HT-29 (cell line): ENCODE results near the gene DIPK2B. TPM values are rescaled to one million over a fixed set of nuclear protein-coding genes. Genes with fewer than 3 reads are reported as not detected.

Source experiments
- DNase-seq: peaks from one replicate; pipeline ENCODE4 v3.0.0-alpha.2; 2015; ENCODE audit warnings: low spot score
- total RNA-seq: library from RNA; depleted of rRNA; stranded (reverse); fragments of >200 nt; shearing (Covaris generic); gene quantifications from 2 replicates; pipeline ENCODE4 v1.2.3, GENCODE V29; 2014; rRNA removed

The DIPK2B gene, protein sequence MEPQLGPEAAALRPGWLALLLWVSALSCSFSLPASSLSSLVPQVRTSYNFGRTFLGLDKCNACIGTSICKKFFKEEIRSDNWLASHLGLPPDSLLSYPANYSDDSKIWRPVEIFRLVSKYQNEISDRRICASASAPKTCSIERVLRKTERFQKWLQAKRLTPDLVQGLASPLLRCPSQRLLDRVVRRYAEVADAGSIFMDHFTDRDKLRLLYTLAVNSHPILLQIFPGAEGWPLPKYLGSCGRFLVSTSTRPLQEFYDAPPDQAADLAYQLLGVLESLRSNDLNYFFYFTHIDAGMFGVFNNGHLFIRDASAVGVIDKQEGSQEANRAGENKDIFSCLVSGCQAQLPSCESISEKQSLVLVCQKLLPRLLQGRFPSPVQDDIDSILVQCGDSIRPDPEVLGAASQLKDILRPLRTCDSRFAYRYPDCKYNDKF
- total RNA-seq, result not detected in 2 replicates

DNA sequence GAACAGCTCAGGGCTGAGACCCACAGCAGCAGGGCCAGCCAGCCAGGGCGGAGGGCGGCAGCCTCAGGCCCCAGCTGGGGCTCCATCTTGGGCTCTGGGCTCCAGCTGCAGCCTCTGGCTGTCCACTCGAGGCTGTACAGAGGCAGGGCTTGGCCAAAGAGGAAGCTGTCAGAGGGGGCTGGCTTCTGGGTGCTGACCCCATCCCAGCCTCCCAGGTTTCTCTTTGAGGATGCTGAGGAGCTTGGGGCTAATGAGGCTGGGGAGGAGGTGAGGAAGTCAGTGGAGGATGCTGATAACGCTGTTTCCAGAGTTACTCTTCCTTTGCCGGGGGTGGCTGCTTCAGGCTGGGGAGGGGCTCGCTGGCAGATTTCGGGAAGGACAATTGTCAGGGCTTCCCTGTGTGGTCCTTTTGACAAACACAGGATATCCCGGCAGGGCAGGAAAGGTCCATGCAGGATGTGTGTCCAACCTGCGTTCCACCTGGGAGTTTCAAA is at the start of gene DIPK2B:
Gene DIPK2B (minus strand): TSS at position 136 of the 494 bp plus-strand sequence. CDS start 50 bp downstream, at position 86.
- DNase-seq, result no peak

DNA sequence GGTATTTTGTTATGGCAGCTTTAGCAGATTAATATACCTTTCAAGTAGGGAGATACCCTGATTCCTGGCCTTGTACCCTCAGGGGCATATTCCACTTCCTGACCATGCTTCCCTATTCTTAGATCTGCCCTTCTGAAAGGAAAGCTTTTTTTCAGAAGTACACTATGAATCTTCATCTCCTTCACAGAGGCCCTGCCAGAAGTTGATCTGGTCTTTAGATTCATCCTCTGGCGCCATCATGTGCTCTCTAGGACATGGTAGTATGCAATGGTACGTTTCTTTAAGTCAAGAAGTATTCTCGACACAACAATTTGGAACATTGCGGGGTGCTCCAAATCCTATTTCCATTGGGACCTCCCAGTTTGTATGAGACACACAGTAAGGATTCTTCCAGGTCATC is 39.6 kb upstream of the DIPK2B start:
- DNase-seq, result no peak

DNA sequence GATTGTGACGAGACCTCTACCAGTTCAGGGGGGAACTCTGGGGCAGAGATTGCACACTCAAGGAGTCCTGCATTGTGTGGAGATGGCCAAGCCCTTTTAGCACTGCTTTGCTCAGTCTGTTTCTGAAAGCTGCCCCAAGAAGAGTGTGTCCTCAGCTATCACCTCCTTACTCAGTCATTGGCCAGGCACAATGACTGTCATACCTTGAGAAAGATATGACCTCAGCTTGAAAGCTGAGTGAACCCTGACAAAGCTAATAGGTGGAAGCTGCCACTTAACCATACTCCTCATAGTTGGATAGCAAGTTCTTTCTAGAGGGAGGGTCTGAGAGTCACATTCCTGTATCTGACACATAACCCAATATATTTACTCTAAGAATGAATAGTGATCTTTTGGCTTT is 37.8 kb upstream of the DIPK2B start:
- DNase-seq, result no peak

DNA sequence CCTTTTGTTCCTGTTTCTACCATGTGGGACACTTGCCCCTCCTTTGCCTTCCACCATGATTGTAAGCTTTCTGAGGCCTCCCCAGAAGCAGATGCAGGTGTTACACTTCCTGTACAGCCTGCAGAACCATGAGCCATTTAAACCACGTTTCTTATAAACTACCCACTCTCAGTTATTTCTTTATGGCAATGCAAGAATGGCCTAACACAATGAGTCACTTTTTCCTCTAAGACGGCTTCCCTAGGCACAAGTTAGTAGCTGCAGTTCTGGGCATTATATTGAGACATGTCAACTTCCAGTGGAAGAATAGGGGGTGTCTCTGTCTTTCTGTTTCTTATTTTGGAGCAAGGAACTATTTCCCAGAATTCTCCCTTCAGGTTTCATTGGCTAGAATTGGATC is 32.9 kb upstream of the DIPK2B start:
- DNase-seq, result no peak

DNA sequence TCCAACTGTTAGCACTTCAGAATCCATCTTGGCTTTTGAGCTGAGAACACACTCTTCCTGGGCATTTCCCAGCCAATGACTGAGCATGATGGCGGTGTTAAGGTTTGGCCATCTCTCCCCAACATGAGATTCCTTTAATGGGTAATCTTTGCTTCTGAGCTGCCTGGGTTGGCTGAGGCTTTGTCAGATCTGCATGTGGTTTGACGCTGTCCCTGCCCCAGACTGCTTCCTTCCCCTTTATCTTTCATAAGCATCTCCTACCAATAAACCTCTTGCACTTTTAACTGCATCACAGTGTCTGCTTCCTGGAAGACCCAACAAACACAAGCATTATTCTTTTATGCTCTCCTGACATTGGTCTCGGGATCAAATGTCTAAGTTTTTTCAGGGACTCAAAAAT is 31.5 kb upstream of the DIPK2B start:
- DNase-seq, result no peak

DNA sequence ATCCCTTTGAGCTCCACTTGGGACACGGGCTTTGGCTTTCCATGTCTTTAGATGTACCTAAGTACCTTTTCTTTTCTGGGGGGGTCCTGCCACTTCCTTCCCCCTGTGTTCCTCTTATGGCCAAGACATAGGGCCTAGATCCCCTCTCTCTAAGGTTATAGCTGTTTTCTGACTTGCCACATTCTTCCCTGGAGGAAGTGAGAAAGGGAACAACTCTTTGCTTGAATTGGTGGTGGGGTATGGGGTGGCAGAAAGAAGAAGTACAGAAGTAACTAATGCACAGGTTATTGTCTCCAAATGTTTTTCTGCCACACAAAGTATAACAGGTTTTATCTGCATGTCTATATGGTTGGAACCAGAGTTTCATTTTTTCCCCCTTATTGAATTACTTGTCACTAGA is 29.7 kb upstream of the DIPK2B start:
- DNase-seq, result no peak

DNA sequence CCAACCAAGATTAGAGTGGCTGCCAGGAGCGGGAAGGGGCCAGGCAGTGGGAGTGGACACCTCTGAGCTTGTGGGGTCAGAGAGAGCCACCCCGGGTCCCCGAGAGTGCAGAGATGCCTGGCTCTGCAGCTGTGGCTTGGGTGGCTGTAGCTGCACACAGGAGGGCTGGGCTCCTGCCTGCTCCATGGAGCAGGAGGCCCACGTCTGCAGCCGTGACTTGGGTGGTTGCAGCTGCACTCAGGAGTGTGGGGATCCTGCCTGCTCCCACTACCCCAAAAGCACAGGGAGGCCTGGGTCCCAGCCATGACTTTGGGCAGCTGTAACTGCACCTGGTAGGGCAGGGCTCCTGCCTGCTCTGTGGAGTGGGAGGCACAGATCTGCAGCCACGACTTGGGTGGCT is 28.7 kb upstream of the DIPK2B start:
- no peak for DNase-seq

DNA sequence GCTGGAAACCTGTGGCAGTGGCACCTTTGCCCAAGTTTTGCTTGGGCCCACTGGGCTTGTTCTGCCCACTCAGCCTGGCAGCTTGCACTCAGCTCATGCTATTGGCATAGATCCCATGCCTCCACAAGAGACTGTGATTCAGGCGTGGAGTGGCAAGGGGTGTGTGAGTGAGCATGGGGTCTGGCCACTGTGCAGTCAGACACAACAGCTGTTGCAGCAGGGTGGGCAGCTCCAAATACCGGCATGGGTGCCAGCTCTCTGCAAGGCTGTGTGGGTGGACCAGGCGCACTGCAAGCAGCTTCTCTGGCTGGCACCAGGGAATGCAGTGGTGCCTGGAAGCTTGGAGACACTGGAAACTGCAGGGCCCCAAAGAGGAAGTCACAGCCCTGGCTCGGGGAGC is 27.4 kb upstream of the DIPK2B start:
- DNase-seq, result no peak

DNA sequence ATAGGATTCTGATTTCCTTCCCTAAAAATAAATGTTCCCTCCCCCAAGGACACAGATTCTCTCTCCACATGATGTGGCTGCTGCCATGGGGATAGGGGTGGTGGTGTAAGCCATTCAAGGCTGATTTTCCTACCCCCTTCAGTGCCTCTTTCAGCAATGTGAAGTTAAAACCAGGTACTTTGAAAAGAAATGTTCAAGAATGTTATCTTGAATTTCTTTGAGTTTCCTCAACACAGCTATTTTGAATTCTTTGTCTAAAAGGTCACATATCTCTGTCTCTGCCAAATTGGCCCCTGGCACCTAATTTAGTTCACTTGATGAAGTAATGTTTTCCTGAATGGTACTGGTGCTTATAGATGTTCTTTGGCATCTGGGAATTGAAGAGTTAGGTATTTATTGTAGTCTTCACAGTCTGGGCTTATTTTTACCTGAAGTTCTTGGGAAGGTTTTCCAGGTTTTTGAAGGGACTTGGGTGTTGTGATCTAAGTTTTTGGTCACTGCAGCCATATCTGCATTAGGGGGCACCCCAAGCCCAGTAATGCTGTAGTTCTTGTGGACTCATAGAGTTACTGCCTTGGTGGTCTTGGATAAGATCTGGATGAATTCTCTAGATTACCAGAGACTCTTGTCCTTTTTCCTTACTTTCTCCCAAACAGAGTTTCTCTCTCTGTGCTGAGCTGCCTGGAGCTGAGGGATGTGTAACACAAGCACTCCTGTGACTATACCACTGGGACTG is 7.6 kb upstream of the DIPK2B start:
- DNase-seq, result no peak

DNA sequence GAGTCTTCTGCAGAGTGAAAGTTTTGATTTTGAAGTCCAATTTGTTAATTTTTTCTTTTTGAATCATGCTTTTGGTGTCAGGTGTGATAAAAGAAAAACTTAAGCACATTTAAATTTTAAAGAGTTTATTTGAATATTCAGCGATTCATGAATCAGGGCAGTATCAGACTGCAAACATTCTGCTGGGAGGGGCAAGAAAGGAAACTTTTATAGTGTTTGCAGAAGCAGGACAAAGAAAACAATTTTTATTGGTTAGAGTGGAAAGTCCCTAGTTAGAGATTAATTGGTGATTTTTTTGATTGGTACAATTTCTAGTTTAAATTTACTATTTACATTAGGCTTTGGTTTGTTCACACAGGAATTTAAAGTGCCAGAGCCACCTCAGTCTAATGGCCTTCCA is 1.5 kb upstream of the DIPK2B start:
- peak; percentile 43 for DNase-seq

DNA sequence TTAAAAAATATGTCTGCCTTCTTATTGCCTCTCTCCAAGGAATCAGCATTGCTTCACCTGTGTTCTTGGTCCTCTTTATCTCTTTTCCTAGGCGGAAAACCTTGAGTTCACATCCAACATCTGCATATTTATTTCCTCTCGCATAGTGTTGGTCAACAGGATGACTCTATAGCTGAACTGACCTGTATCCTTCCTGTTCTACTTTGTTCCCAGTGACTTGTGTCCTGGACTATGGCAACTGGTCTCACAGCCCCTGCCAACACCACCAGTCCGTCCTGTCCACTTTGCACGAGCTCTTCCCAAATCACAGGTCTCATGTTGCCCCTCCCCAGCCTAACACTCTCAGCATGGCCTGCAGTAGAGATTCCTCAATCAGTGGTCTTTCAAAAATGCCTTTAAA is 2.0 kb downstream of the DIPK2B start:
- DNase-seq, result no peak

DNA sequence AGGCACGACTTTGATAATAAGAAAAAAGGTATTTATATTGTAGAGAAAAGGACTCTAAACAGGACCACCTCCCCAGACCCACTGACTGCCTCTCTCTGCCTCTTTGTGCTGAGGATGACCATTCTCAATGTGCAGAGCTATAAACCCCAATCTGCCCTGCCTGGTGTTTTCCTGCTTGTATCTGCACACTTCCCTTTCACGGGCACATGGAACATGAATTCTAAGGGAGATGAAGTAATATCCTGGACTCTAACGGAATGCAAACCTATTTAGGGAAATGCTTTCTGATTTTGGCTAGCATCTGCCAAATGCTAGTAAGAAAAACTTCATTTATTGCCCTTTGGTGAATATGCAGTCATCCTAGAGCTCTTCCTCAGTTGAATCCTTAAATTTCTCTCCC is 2.4 kb downstream of the DIPK2B start:
- DNase-seq, result no peak

DNA sequence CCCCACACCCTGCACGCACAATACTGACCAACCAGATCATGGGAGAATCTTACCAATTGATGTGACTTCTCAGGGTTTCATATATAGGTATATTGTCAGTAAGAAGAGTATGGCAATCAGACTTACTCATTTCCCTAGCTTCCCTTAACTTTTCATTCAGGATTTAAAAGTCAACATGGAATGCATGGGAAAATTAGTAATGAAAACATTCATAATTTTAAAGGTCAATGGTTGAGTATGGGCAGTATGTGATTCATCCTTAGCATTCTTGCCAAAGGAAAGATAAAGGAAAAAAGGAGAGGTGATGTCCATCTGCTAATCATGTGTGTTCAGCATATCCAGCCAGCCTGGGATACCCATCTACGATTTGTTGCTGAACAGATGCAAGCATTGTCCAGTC is 4.0 kb downstream of the DIPK2B start:
- DNase-seq, result no peak

DNA sequence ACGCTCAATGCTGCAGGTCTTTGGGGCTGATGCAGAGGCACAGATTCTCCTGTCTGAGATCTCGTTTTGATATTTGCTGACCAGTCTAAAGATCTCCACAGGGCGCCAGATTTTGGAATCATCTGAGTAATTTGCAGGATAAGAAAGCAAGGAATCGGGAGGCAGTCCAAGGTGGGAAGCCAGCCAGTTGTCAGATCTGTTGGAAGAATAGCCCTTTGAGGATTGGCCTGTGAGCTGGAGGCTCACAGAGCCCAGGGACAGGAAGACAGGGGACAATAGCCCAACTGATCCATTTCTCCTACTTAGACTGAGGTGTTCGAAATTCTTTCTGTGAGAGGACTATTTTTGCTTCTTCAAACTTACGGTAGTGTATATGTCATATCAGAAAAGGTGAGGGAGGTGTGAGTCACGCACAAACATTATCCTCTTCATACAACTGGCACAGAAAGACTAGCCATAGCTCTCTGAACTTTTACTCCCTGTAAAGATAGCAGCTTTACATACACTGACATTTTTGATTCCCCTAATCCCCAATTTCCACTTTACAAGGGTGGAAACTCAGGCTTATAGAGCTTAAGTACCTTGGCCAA is 8.8 kb downstream of the DIPK2B start:
- no peak for DNase-seq

DNA sequence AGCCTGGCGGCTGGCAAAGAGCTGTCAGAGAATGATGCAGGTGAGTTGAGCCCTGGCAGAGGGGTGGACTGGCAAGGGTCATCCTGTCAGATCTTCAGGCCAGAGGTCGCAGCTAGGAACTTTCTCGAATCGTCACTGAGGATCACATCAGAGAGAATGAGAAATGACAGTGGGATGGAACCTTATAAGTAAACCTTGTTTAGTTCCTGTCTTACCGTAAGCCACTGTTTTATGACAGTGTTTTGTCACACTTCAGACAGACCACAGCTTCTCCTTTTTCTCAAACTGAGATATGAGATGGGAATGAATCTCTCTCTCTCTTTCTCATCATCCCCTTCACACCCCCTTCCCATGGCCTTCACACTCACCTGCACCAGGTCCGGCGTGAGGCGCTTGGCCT is 9.3 kb downstream of the DIPK2B start:
- DNase-seq, result no peak

DNA sequence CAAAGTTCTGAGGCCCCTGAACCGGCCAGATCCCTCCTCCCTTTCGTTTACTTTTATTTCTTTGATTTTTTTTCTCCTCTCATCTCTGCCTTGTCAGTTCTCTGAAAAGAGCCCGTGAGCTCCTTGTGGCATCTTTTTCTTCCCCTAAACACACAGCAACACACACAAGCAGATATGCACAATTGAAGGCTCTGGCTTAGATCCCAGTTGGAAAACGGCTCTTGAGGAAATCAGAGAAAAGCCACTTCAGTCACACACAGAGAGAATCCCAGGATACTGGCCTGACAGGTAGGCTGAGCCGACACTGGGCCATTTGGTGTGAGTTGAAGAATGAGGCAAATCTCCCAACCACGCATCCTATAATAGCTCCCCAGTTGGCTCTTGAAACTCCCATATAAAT is 12.9 kb downstream of the DIPK2B start:
- no peak for DNase-seq

DNA sequence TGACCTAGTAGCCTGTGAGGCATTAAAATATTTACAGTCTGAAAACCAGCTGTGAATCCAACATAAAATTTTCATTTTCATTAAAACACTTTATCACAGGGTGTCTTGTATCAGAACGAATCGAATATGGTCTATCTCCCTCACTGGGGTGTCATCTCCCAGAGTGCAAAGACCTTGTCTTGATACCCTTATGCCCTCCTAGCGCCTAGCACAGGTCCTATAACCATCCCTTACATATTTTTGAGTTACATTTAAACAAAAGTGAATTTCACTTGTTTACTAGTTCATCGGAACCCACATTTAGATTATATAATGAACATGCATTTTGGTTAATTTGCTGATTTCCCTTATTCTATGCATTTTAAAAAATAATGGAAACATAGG is 14.0 kb downstream of the DIPK2B start:
- no peak for DNase-seq

DNA sequence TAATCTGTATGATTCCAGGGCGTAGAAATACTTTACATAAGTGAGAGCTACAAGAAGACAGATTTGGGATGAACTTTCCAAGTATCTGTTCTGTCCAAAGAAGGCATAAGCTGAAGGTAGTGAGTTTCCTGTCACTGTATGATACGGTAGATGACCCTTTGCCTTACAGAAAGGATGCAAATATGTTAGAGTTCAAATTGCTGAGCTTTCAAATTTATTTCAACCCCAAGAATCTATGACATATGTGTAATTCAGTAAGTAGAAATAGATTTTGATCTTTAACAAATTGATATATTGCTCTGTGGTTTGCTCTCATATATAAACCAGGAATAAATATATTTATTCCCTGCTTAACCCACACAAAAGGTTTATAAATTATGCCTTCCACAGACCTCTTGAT is 16.5 kb downstream of the DIPK2B start:
- no peak for DNase-seq

DNA sequence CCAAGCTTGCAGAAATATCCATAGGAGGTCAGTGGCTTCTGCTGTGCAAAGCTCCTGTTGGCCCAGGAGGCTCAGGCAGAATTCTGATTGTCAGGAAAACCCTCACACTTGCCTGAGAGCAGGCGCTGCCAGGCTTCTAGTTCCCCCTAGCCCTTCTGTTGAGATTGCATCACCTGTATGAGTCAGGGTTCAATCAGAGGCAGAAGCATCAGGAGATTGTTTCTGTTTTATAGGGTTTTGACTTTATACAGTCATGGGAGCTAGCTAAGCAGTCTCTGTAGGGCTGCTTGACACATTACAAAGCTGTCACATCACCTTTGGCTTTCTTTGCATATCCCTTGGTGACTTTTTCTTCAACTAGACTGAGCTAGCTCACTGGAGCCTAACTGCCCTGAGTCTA is 27.8 kb downstream of the DIPK2B start:
- peak; percentile 31 for DNase-seq

DNA sequence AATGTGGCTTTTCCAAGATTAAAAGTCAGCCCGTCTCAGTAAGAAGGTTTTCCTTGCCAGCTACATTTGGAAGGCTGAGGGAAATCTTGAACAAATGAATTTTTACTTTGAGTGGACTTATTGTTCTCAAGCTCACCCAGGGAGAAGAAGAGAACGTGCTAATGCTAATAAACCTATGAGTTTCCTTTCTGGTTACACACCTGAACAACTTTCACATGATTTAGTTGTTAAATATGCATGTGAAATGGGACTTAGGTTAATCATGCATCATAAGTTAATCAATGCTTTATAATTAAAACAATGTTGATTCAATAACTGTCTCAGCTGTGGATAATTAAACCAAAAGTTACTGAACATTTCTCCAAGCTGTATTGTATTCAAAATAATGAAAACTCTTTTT is 33.9 kb downstream of the DIPK2B start:
- DNase-seq, result no peak

DNA sequence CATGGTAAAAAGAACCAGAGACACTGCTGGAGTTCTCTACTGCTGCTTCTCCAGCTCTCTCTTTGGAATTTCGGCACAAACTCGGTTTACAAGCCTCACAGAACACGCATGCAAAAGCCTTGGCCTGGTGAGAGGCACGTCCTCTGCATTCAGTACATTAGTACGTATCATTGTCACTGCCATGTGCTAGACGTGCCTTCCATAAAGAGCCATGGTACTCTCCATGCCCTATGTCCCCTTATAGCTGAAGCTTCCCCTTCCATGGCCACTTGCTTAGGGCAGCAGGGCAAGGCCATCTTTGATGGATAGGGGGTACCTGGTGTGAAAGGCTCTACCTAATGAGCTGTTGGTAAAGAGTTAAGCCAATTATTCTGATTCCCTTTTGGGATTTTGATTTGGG is 35.0 kb downstream of the DIPK2B start:
- no peak for DNase-seq

DNA sequence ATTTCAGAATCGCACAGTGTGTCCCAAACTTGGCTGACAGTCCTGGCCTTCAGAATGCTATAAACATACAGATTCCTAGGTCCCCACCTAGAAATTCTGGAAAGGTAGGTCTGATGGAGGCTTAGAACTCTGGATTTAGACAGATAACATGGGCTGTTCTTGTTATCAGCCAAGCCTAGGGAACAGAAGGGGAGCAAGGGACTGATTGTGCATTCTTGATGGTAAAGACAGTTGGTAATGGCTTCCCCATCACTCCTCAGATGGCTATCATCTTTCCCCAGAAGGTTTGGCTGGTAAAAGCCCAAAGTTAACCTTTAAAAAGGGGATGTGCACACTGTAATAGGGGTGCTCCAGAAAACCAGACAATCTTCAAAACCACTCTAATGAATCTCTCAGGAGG is 35.7 kb downstream of the DIPK2B start:
- no peak for DNase-seq
